GM18858 (cell line): ENCODE data around the gene SDR42E1.
"Not testable (repeated sequence)": the region's sequence is repeated elsewhere in the genome, so short reads cannot be mapped to it uniquely, and the experiment has no call there.

ENCODE experiments used
- ATAC-seq: cut with Tn5 transposase; IDR thresholded peaks from one replicate; pipeline ENCODE4 v1.9.1; 2021; ENCODE audit not compliant: unreplicated experiment

The SDR42E1 gene

DNA sequence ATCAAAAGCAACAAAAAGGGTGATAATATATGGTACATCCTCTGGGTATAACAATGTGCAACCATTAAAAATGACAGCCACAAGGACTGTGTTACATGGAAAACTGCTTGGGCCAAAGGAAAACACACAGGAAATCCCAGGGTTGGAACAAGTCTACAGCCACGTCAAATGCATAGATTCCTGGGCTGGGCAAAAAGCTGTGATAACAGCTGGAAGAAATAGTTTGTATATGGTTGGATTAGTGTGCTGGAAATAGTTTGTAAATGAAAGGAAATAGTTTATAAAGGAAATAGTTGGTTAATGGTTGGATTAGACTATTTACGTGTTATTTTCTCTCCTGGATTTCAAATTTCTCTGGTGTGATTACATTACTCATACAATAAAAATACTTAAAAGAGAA is 26.4 kb upstream of the SDR42E1 start:
- ATAC-seq, result no peak

DNA sequence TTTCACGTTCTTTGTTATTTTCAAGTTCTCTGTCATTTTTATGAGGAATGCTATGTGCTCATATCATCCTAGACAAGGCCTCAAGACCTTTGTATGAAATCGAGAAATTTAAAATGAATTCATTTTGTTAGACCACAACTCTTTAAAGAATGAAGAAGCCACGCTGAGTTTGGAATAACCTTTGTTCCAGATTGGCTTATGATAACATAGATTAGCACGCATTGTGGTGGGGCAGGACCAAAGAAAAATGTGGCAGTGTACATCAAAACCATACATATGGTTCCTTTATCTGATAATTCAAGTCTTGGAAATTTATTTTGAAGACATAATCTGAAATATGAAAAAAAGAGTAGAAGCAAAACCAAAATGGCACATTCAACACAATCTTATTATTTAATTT is 26.0 kb upstream of the SDR42E1 start:
- no peak for ATAC-seq

DNA sequence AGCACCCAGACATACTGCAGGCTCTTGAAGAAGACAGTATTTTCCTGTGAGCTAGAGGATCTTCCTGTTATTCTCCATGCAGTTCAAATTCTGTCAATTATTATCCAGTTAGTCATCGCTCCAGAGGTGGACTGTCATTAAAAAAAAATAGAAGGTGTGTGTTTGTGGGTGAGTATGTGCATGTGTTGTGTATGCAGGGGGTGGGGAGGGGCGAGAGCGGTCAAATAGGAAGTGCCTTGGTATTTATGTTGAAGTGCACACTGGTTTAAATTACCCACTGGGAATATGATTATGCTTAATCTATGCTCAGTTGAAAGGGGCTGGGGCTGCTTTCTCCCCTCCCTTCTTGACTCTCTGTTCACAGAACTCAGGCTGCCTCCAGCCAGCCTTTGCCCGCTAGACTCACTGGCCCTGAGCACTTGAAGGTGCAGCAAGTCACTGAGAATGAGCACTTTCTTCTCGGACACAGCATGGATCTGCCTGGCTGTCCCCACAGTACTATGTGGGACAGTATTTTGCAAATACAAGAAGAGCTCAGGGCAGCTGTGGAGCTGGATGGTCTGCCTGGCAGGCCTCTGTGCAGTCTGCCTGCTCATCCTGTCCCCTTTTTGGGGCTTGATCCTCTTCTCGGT is 23.8 kb upstream of the SDR42E1 start, which contains the start of gene HSD17B2:
TSS of gene HSD17B2 (plus strand) at position 273 of the 632 bp plus-strand sequence. CDS start at position 445, 172 bp downstream.
- no peak for ATAC-seq

DNA sequence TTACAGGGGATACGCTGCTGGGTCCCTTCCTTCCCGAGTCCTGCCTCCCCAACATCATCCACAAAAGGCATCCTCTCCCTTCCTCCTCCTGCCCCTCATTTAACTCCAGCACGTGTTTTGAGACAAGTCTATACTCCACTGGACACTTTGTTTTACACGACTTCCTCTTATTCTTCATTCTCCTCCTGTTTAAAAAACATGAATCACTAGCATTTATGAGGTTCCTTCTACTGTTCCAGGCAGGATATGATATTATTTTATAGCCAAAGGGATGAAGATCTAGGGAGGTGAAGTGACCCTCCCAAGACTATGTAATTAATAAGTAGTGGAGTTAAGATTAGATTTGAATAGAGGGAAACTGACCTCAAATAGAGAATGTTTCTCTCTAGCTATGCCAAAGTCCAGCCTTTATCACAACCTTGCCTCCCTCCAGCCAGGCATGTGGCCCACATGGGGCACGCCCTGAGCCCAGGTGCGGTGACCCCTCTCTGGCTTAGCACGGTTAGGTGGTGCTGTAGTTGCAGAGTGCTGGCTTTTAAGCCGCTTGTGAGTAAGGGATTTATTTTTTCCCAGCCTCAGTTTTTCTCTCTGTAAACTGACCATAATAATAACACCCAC is 22.5 kb upstream of the SDR42E1 start:
- no peak for ATAC-seq

DNA sequence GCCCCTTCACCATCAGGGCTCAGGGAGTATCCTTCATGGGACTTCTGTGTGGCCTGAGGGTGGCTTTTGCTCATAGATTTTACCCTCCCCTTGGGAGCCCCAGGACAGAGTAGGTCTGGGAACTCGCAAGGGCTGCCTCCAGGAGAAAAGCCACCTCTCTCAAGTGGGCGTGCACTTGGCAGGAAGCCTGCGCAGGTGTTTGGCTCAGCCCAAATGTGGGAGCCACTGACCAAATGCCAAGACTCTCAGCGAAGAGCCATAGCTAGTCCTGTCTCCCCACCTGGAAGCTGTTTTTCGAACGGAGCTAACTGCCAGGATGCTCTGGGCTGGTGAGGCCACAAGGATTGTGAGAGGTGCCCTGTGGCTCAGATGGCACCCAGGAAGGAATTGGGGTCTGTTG is 21.7 kb upstream of the SDR42E1 start:
- no peak for ATAC-seq

DNA sequence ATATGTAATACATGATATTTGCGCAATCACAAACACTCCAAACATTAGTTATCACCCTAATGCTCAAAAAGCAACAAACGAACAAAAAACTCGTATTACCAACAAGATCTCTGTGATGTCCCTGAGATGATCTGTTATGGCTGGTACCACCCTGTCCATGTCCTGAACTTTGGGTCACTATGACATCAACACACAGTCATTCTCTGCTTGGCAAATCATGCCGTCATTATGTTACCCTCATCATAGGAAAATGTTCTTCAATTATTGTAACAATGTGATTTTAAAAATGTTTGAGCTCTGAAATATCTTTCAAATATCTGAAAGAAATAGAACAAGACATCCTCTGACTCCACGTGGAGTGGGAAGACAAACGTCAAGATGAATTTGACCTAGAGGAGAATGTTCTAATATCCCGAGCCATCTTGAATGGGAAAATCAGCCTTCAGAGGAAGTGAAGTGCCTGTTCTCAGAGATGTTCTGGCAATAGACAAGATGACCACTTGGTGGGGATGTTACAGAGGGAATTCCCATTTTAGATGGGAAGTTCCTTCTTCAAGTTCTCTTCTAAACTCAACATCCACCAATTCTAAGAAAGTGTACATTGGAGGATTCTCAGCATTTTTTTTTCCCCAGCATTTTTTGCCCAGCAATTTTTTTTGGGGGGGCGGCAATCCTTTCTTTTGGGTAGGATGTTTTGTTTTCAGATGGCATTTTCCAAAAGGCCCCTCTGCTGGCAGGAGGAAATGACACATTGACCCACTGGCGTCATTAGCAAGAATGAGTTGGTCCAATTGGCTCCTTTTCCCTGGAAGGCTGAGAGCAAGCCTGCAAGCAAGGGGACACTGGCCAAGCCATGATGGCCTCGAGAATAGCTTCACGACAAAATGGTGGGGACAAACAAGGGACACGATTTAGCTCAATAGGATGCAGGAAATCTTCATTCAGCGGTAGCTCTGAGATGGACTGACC is 20.1 kb upstream of the SDR42E1 start:
- no peak for ATAC-seq

DNA sequence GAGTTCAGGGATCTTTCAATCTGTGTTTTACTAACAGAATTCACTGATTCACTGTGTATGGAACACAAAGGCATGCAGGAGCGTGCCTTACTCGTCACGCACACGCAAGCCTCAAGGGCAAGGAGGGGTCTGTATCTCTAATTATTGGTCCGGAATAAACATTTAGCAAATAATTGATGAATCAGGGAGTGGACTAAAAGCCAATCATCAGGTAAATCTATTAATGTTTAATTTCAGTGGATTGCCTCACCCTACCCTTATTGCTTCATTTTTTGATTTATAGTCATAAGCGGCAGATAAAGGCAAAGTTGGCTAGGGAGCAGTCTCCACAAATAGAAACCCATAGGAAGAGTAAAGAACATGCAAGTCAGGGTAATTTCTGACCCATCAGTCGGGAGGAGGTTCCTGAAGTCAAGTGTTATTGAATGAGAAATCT is 16.4 kb upstream of the SDR42E1 start:
- no peak for ATAC-seq

DNA sequence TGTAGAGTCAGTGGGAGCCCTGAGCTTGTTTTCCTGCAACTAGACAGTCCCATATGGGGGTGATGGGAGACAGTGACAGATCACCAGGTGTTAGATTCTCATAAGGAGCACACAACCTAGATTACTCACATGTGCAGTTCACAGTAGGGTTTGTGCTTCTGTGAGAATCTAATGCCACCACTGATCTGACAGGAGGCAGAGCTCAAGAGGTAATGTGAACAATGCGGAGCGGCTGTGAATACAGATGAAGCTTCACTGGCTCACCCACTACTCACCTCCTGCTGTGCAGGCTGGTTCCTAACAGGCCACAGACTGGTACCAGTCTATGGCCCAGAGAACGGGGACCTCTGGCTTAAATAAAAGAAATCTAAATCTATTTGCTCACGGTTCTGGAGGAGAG is 13.6 kb upstream of the SDR42E1 start:
- no peak for ATAC-seq

DNA sequence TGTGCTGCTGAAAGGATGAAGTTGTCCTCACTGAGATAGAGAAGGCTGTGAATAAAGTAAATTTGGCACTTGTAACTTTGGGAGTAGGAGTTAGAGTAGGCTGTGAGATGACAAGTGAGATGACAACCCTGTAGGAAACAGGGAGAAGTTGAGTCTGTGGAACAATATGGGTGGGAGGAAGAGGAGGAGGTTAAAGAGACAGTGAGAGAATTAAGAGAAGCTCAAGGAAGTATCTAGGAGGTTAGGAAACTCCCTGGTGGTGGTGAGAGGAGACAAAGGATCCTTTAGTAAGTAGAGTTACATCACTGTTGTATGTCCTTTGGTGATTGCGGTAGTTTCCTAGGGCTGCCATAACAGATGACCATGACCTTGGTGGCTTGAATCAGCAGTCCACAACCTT is 13.0 kb upstream of the SDR42E1 start:
- ATAC-seq, result no peak

DNA sequence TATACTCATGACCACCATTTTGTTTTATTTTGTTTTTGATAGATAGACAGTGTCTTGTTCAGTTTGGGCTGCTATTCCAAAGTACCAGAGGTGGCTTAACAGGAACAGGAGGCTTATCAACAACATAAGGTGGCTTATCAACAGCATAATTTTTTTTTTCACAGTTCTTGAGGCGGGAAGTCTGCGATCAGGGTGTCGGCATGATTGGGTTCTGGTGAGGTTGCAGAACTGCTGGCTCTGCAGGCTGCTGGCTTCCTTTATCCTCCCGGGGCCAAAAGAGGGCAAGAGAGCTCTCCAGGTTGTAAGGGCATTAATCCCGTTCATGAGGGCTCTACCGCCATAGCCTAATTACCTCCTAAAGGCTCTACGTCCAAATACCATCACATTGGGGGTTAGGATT is 11.9 kb upstream of the SDR42E1 start:
- no peak for ATAC-seq

DNA sequence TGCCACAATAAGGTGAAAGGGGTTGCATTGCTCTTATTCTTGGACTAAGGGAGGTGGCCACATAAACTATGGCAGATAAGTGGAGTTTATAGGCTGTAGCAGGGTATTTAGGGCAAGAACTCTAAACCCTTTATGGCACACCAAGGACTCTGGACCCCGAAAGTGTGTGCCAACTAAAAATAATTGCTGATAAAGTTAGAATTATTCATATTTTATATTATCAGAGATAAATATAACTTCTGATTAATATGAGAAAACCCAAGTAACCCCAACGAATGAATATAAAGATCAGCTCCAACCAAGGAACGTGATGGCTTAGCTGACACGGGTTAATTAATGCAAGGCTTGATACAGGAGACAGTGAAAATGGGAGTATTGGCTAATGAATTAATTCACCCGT is 8.8 kb upstream of the SDR42E1 start:
- ATAC-seq, result no peak

DNA sequence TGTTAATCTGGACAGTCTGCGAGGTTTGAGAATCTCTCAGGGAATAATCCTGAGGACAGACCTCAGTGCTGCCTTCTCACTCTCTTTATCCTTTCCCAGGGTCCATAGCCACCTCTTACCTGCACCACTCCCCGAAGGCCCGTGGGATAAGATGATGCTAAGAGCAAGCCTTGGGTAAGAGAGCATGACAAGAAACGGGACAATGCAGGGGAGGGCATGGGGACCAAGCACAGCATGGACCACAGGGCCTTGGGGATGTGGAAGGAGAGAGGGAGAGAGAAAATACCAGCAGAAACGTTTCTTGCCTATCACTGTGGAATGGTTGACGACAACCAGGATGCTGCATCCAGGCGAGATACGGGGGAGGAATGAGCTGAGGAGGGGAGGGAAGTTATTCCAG is 8.3 kb upstream of the SDR42E1 start:
- ATAC-seq, result no peak

DNA sequence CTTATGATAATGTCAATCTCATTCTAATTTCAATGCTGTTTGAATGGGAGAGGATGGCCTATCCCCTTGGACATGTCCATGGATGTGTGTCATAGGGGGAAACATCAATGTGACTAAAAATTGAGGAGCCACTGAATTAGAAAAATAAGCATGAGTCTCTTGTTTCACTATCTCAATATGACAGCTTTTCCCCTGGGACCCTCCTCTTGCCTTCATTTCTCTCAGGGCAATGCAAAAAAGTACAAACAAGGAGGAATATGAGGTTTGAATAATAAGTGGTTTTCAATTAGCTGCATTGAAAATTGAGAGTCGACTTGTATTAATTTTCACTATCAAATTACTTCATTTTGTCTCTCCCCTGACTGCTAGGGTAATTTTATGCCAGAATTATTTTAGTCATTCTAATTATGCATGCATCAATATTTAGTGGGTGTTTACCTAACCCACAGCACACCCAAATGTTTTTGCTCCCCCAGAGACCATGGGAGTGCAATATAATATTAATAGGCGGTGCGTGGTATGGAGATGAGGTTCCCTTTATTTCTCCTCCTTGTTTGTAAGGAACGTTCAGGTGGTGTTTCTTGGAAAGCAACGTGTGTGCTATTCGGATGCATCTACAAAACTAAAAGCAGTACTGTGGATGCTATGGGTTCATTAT is 6.8 kb upstream of the SDR42E1 start:
- no peak for ATAC-seq

DNA sequence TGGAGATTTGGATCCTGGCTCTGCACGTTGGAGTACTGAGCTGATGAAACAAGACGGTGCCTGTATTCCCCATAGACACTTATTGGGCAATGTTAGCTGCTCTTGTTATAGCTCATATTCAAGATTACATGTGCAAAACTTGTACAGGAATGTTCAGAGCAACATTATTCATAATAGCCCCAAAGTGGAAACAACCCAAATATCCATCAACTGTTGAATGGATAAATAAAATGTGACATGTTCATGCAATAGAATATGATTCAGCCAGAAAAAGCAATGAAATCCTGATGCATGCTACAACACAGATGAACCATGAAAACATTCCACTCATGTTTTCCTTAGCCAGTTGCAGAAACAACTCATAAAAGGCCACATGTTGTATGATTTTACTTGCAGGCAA is 5.7 kb upstream of the SDR42E1 start:
- ATAC-seq, result no peak

DNA sequence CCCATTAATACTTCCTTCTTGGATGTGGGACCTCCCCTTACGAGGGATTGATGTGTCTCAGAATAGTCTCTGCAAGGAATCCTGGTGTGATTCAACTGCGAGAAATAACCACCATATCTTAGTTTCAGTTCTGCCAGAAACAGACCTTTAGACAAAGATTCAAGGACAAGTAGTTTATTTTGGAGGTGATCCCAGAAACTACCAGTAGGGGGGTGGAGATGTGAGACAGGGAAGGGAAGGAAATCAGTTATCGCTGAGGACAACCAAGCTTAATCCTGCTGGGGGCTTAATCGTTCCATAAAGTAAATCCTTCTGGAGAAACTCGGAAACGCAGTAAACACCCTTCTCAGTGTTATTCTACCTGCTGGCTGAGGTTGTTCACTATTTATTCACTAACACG is 5.0 kb upstream of the SDR42E1 start:
- no peak for ATAC-seq

DNA sequence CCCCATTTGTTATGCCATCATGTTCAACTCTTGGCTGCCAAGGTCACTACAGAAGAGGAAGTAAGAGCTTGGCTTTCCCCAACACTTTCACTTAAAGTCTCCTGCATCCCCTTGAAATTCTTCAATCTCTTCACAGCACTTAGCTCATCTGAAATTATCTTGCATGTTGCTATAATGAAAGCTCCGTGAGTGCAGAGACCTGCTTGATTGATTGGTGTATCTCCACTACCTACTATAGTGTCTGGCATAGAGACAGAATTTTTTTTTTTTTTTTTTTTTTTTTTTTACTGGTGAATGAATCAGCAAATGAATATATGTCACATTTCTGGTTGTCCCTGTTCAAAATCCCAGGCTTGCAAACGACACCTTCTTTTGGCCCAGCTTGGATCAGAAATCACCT is 1.9 kb upstream of the SDR42E1 start:
- ATAC-seq, result no peak

DNA sequence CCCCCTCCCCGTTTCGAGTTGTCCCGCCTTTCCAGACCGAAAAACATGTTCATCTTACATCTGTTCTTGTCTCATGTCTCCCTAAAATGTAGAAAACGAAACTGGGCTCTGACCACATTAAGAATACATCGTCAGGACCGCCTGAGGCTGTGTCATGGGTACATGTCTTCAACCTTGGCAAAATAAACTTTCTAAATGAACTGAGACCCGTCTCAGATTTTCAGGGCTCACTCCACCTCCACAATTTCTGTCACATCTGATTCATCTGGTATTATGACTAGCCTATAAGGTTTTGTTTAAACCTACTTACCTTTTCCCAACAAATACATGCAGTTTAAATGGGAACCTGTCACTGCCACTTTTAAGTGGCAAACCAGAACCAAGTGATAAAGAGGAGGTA is 621 bp downstream of the SDR42E1 start:
- no peak for ATAC-seq

DNA sequence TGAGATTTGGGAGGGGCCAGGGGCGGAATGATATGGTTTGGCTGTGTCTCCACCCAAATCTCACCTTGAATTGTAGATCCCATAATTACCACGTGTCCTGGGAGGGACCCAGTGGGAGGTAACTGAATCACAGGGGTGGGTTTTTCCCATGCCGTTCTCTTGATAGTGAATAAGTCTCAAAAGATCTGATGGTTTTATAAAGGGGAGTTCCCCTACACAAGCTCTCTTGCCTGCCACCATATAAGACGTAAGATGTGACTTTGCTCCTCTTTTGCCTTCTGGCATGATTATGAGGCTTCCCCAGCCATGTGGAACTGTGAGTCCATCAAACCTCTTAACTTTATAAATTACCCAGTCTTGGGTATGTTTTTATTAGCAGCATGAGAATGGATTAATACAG is 1.5 kb downstream of the SDR42E1 start:
- ATAC-seq, result not testable (repeated sequence)

DNA sequence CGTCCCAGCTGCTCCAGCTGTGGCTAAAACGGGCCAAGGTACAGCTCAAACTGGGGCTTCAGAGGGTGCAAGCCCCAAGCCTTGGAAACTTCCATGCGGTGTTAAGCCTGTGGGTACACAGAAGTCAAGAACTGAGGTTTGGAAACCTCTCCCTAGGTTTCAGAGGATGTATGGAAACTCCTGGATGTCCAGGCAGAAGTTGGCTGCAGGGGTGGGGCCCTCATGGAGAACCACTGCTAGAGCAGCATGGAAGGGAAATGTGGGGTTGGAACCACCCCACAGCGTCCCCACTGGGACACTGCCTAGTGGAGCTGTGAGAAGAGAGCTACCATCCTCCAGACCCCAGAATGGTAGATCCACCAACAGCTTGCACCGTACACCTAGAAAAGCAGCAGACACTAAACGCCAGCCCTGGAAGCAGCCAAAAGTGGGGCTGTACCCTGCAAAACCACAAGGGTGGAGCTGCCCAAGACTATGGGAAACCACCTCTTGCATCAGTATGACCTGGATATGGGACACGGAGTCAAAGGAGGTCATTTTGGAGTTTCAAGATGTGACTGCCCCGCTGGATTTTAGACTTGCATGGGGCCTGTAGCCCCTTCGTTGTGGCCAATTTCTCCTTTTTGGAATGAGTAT is 2.2 kb downstream of the SDR42E1 start:
- ATAC-seq, result no peak

DNA sequence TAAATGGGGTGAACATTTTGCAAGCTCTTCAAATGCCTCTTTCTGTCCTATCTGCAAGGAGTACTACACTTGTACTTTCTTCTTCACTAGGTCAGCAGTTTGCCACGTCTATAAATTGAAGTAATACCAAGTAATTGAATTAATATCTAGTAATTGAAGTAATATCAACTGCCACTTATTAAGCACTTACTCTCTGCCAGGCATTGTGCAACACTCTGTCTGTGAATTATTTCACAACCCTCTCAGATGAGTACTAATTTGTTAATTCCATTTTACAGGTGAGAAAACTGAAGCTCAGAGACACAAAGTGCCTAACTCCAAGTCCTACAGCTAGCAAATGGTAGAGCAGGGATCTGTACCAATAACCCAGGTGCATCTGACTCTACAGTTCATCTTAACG is 4.1 kb downstream of the SDR42E1 start:
- no peak for ATAC-seq

DNA sequence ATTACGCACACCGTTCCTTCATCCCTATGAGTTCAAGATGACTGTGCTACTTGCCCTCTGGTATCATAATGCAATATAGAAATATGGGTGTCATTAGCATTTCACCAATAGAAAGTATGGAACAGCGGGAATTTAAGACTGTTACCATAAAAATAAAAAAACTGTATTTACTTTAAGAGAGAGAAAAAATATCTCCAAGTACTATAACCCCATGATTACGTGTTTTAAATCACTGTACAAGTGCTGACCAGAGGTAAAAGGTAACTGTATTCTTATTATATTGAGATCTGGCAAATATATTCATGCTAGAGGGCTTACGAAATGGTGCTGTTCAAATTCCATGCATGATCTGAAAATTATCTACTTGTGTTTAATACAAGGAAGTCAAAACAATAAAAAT is 5.2 kb downstream of the SDR42E1 start:
- no peak for ATAC-seq
